ENCODE measurements around the gene PRSS1.

GRCh38 chr7:142792129-142792528 lies 42.9 kb downstream of the PRSS1 start:
- no peak for TF ChIP-seq CTCF (IDR thresholded peaks at IDR 0.05; ENCODE audit: extremely low read depth in 1 of 2, insufficient read depth in 1 of 2, low read depth in 1 of 2, low read length in 2 of 2)
- no peak for TF ChIP-seq POLR2A (IDR thresholded peaks at IDR 0.05; ENCODE audit: low read depth, low read length)
- TF ChIP-seq EZH2 (IDR thresholded peaks at IDR 0.05; ENCODE audit: borderline replicate concordance, low read depth, low read length, severe bottlenecking): no peak
- no peak for TF ChIP-seq FOS (IDR thresholded peaks at IDR 0.05; ENCODE audit: borderline replicate concordance, insufficient read depth, low read length)
- no peak for TF ChIP-seq JUN (IDR thresholded peaks at IDR 0.05; ENCODE audit: borderline replicate concordance, insufficient read depth, insufficient read length, low read depth)
- TF ChIP-seq MAX (IDR thresholded peaks at IDR 0.05; ENCODE audit: insufficient read depth, insufficient read length): no peak
- no peak for TF ChIP-seq POLR2AphosphoS5 (IDR thresholded peaks at IDR 0.05; ENCODE audit: insufficient read depth, low read depth, low read length)
- TF ChIP-seq MYC (IDR thresholded peaks at IDR 0.05; ENCODE audit: low read depth, low read length): no peak
- no peak for TF ChIP-seq GATA2 (IDR thresholded peaks at IDR 0.05; ENCODE audit: insufficient read depth, insufficient read length, low read depth, low read length)

Measured in endothelial cell of umbilical vein (primary cell).